Measurements from ENCODE around the gene MTFMT.
A peak's percentile ranks its signal among the peaks of the same experiment; 100 is the strongest.

Gene MTFMT

DNA sequence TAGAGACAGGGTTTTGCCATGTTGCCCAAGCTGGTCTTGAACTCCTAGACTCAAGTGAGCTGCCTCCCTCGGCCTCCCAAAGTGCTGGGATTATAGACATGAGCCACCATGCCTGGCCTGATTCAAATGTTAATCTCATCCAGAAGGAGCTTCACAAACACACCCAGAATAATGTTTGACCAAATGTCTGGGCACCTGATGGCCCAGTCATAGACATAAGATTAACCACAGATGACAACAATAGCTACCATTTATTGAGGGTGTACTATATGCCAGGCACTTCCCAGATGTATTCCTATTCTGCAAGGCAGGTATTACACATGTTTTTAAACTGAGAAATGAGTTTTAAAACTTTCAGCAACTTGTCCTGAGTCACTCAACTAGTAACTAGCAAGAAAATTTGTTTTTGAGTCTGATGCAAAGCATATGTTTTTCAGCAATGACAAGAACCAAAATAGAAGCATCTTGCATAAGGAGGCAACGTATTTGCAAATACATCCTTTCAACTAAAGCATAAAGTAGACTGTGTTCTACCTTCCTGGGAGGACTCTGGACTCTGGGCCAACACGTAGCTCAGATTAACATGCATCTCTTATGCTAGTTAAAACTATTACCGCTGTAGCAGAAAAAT, 31.6 kb downstream of the MTFMT start:
- TF ChIP-seq L3MBTL2 (conservative IDR thresholded peaks at IDR 0.05) (no peak), FOXA1 (IDR thresholded peaks at IDR 0.05) (no peak), FOXK2 (IDR thresholded peaks at IDR 0.05) (no peak), SUZ12 (IDR thresholded peaks at IDR 0.05) (no peak), FOXM1 (IDR thresholded peaks at IDR 0.05; ENCODE audit: borderline replicate concordance) (no peak), CTBP1 (IDR thresholded peaks at IDR 0.05; ENCODE audit: borderline replicate concordance) (no peak), BHLHE40 (IDR thresholded peaks at IDR 0.05; ENCODE audit: borderline replicate concordance) (no peak), ARNT (IDR thresholded peaks at IDR 0.05) (no peak), SP1 (IDR thresholded peaks at IDR 0.05) (no peak), HDGF (IDR thresholded peaks at IDR 0.05; ENCODE audit: borderline replicate concordance) (no peak), ELF4 (IDR thresholded peaks at IDR 0.05) (no peak), TARDBP (IDR thresholded peaks at IDR 0.05) (no peak), NFRKB (IDR thresholded peaks at IDR 0.05) (no peak), LEF1 (IDR thresholded peaks at IDR 0.05; ENCODE audit: borderline replicate concordance) (no peak), ZNF384 (IDR thresholded peaks at IDR 0.05) (no peak)
- TF ChIP-seq, protein P1, sequence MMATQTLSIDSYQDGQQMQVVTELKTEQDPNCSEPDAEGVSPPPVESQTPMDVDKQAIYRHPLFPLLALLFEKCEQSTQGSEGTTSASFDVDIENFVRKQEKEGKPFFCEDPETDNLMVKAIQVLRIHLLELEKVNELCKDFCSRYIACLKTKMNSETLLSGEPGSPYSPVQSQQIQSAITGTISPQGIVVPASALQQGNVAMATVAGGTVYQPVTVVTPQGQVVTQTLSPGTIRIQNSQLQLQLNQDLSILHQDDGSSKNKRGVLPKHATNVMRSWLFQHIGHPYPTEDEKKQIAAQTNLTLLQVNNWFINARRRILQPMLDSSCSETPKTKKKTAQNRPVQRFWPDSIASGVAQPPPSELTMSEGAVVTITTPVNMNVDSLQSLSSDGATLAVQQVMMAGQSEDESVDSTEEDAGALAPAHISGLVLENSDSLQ (IDR thresholded peaks at IDR 0.05), result no peak
- DNase-seq (ENCODE audit: extremely low spot score), result no peak
- POLR2A ChIA-PET, result interaction anchor here (0.7 kb wide), 1 partner anchor 8 kb away, joined by 3 read pairs; the partner anchor contains the start of gene SPG21
- CTCF ChIA-PET, result interaction anchor here (0.6 kb wide), 1 partner anchor 18 kb away, joined by 5 read pairs; no protein-coding TSS in a partner anchor

GRCh38 chr15:64997066-64997465, 32.4 kb downstream of the MTFMT start:
- CTCF ChIA-PET, result interaction anchor here (0.5 to 0.6 kb wide), 2 partner anchors 17 to 52 kb away, joined by 3 to 5 read pairs; no protein-coding TSS in a partner anchor
- DNase-seq (ENCODE audit: extremely low spot score), result no peak
- TF ChIP-seq FOXK2 (IDR thresholded peaks at IDR 0.05) (no peak), LEF1 (IDR thresholded peaks at IDR 0.05; ENCODE audit: borderline replicate concordance) (no peak), HDGF (IDR thresholded peaks at IDR 0.05; ENCODE audit: borderline replicate concordance) (no peak), ELF4 (IDR thresholded peaks at IDR 0.05) (no peak), FOXA1 (IDR thresholded peaks at IDR 0.05) (no peak), ZNF384 (IDR thresholded peaks at IDR 0.05) (no peak), SUZ12 (IDR thresholded peaks at IDR 0.05) (no peak)
- POLR2A ChIA-PET, result no interaction called here

DNA sequence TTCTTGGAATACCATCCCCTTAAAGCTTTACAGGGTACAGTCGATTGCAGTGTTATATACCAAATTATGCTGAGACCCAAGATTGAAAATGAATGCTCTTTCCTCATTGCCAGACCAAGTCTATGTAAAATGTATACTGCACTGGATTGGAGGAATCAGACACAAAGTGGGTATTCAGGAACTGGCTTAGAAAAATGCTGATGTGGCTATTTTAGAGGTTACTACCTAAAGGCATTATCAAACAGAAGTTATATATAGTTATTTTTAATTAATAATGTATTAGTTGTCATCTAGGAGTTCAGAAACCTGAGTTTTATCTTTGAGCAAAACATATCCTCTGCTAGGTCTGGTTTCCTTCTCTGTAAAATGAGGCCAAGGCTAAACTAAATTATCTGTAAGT, 36.1 kb downstream of the MTFMT start:
- ChIA-PET CTCF (no interaction called here), POLR2A (no interaction called here)

GRCh38 chr15:64991536-64992135, 37.8 kb downstream of the MTFMT start:
- ChIA-PET POLR2A (no interaction called here), CTCF (no interaction called here)
- no peak for DNase-seq (ENCODE audit: extremely low spot score)
- no peak for TF ChIP-seq ELF4 (IDR thresholded peaks at IDR 0.05)
- TF ChIP-seq FOXA1 (IDR thresholded peaks at IDR 0.05), result no peak
- TF ChIP-seq LEF1 (IDR thresholded peaks at IDR 0.05; ENCODE audit: borderline replicate concordance), result no peak
- no peak for TF ChIP-seq FOXK2 (IDR thresholded peaks at IDR 0.05)
- TF ChIP-seq FOXM1 (IDR thresholded peaks at IDR 0.05; ENCODE audit: borderline replicate concordance), result no peak
- TF ChIP-seq L3MBTL2 (conservative IDR thresholded peaks at IDR 0.05), result no peak

More for the DNA sequence above, 36.1 kb downstream of the MTFMT start:
- TF ChIP-seq L3MBTL2 (conservative IDR thresholded peaks at IDR 0.05), result no peak
- DNase-seq (ENCODE audit: extremely low spot score), result no peak

GRCh38 chr15:64990168-64990470, 39.3 kb downstream of the MTFMT start:
- ChIA-PET CTCF (interaction anchor here (0.5 kb wide), 1 partner anchor 153 kb away, joined by 3 read pairs; no protein-coding TSS in a partner anchor), POLR2A (interaction anchor here (0.6 to 1.4 kb wide), 4 partner anchors 8 to 97 kb away, joined by 3 to 5 read pairs (median 3); no protein-coding TSS in a partner anchor)
- TF ChIP-seq FOXK2 (IDR thresholded peaks at IDR 0.05) (no peak), FOXA1 (IDR thresholded peaks at IDR 0.05) (no peak), HDGF (IDR thresholded peaks at IDR 0.05; ENCODE audit: borderline replicate concordance) (no peak), ZNF384 (IDR thresholded peaks at IDR 0.05) (no peak), TARDBP (IDR thresholded peaks at IDR 0.05) (no peak), BHLHE40 (IDR thresholded peaks at IDR 0.05; ENCODE audit: borderline replicate concordance) (no peak), L3MBTL2 (conservative IDR thresholded peaks at IDR 0.05) (no peak), ELF4 (IDR thresholded peaks at IDR 0.05) (no peak), SUZ12 (IDR thresholded peaks at IDR 0.05) (no peak), SP1 (IDR thresholded peaks at IDR 0.05) (no peak), FOXM1 (IDR thresholded peaks at IDR 0.05; ENCODE audit: borderline replicate concordance) (no peak)
- TF ChIP-seq, protein P1 (IDR thresholded peaks at IDR 0.05), result no peak
- no peak for DNase-seq (ENCODE audit: extremely low spot score)

GRCh38 chr15:64989416-64990167, 39.8 kb downstream of the MTFMT start, which contains the start of gene SPG21:
Gene SPG21 (minus strand): TSS chr15:64989914. CDS start chr15:64983569, 6,345 bp downstream.
- DNase-seq (ENCODE audit: extremely low spot score), result peak; percentile 89
- TF ChIP-seq SUZ12 (IDR thresholded peaks at IDR 0.05) (no peak), TARDBP (IDR thresholded peaks at IDR 0.05) (peak; percentile 78), LEF1 (IDR thresholded peaks at IDR 0.05; ENCODE audit: borderline replicate concordance) (0 out of 2 replicates have a peak, but pooled peaks have one; percentile 30), BHLHE40 (IDR thresholded peaks at IDR 0.05; ENCODE audit: borderline replicate concordance) (no peak), CTBP1 (IDR thresholded peaks at IDR 0.05; ENCODE audit: borderline replicate concordance) (no peak), SP1 (IDR thresholded peaks at IDR 0.05) (no peak), L3MBTL2 (conservative IDR thresholded peaks at IDR 0.05) (peak; percentile 50), ARNT (IDR thresholded peaks at IDR 0.05) (peak; percentile 55; the same call in 1 of the 2 replicates), ELF4 (IDR thresholded peaks at IDR 0.05) (no peak; the same call in 1 of the 2 replicates), ZNF384 (IDR thresholded peaks at IDR 0.05) (no peak), FOXM1 (IDR thresholded peaks at IDR 0.05; ENCODE audit: borderline replicate concordance) (0 out of 2 replicates have a peak, but pooled peaks have one; percentile 29), NFRKB (IDR thresholded peaks at IDR 0.05) (no peak), FOXK2 (IDR thresholded peaks at IDR 0.05) (no peak), HDGF (IDR thresholded peaks at IDR 0.05; ENCODE audit: borderline replicate concordance) (no peak), FOXA1 (IDR thresholded peaks at IDR 0.05) (no peak)
- TF ChIP-seq, protein P1 (IDR thresholded peaks at IDR 0.05), result no peak
- CTCF ChIA-PET, result interaction anchor here (0.5 kb wide), 1 partner anchor 152 kb away, joined by 3 read pairs; no protein-coding TSS in a partner anchor
- POLR2A ChIA-PET, result interaction anchor here (0.6 to 1.4 kb wide), 4 partner anchors 8 to 96 kb away, joined by 3 to 5 read pairs (median 3); no protein-coding TSS in a partner anchor

Data from HEK293T (cell line).